Natural killer cell treated with Interleukin-12 subunit alpha and Interleukin-12 subunit beta and Interleukin-15 and Interleukin-18, amount 100 ng/mL, for 72 hours (primary cell): ENCODE measurements around the gene ARL5C. TPM values are rescaled to one million over a fixed set of nuclear protein-coding genes. Genes with fewer than 3 reads are reported as not detected.

ENCODE experiments used
- ATAC-seq, 2 donors: fragments of 150-1000 bp; cut with Tn5 transposase in 1 of 2; sonication (Bioruptor Pico), chemical (Tn5 transposase) in 1 of 2; 2 replicates each; pipeline ENCODE4 v1.10.0; 2021
- DNase-seq: peaks from one replicate; pipeline ENCODE4 v3.0.0; 2022; ENCODE audit warnings: low spot score
- H3K27ac Mint-ChIP-seq, 2 donors: 1 replicate in 1 of 2; 2 replicates in 1 of 2; pipeline ENCODE4 v1.8.0; 2022; ENCODE audit warnings: mixed read lengths in 2 of 2, mild to moderate bottlenecking in 1 of 2, moderate library complexity in 1 of 2
- H3K27me3 Mint-ChIP-seq, 2 donors: 1 replicate in 1 of 2; 2 replicates in 1 of 2; pipeline ENCODE4 v1.8.0; 2022; ENCODE audit warnings: mixed read lengths in 2 of 2
- H3K36me3 Mint-ChIP-seq: one replicate; pipeline ENCODE4 v1.8.0; 2022; ENCODE audit warnings: mixed read lengths
- H3K4me1 Mint-ChIP-seq, 2 donors: 1 replicate in 1 of 2; 2 replicates in 1 of 2; pipeline ENCODE4 v1.8.0; 2022; ENCODE audit warnings: low read depth in 2 of 2, mixed read lengths in 2 of 2, mild to moderate bottlenecking in 1 of 2
- H3K4me3 Mint-ChIP-seq: one replicate; pipeline ENCODE4 v1.8.0; 2022; ENCODE audit warnings: mixed read lengths
- H3K9me3 Mint-ChIP-seq: 2 replicates; pipeline ENCODE4 v1.8.0; 2022; ENCODE audit warnings: mixed read lengths
- total RNA-seq, 2 donors: library from RNA; stranded (reverse); gene quantifications; one replicate each; pipeline ENCODE4 v1.2.3, GENCODE V29; 2022

Gene ARL5C
- not detected for total RNA-seq

GRCh38 chr17:39165841-39166349 lies at the start of gene ARL5C:
ARL5C (minus strand) TSS chr17:39166161; CDS start chr17:39165760, 401 bp downstream.
- Mint-ChIP-seq H3K27ac (peak within 1 kb of the TSS; percentile 54 to 78), H3K4me1 (peaks cover 27 to 35% of the 10 kb centered on the region in 2 donors)

GRCh38 chr17:39213852-39214251 lies 47.9 kb upstream of the ARL5C start:
- no peak for ATAC-seq
- Mint-ChIP-seq H3K4me1 (no peaks in the 10 kb centered on the region), H3K4me3 (no peak overlapping the region), H3K27me3 (peaks cover 9 to 14% of the 10 kb centered on the region in 2 donors), H3K27ac (no peak overlapping the region), H3K9me3 (no peaks in the 10 kb centered on the region), H3K36me3 (no peaks in the 10 kb centered on the region)
- no peak for DNase-seq

More at GRCh38 chr17:39165841-39166349, at the start of gene ARL5C:
- DNase-seq = no peak
- no peaks in the 10 kb centered on the region for H3K9me3 Mint-ChIP-seq
- ATAC-seq = no peak
- peak within 1 kb of the TSS; percentile 94 for H3K4me3 Mint-ChIP-seq
- no peaks in the 10 kb centered on the region for H3K27me3 Mint-ChIP-seq
- no peaks in the 10 kb centered on the region for H3K36me3 Mint-ChIP-seq

- Mint-ChIP-seq H3K27me3 (peaks cover 9 to 12% of the 10 kb centered on the region in 2 donors), H3K4me3 (no peak overlapping the region), H3K27ac (no peak overlapping the region), H3K9me3 (no peaks in the 10 kb centered on the region), H3K36me3 (no peaks in the 10 kb centered on the region), H3K4me1 (no peaks in the 10 kb centered on the region)
- DNase-seq (no peak), ATAC-seq (no peak)
Measured at GRCh38 chr17:39212841-39213480, 47.0 kb upstream of the ARL5C start.

GRCh38 chr17:39212195-39212810 lies 46.3 kb upstream of the ARL5C start:
- no peak overlapping the region for H3K27ac Mint-ChIP-seq
- H3K4me1 Mint-ChIP-seq = no peaks in the 10 kb centered on the region
- H3K27me3 Mint-ChIP-seq = peaks cover 9 to 12% of the 10 kb centered on the region in 2 donors
- ATAC-seq (no peak), DNase-seq (no peak)
- H3K9me3 Mint-ChIP-seq = no peaks in the 10 kb centered on the region
- no peaks in the 10 kb centered on the region for H3K36me3 Mint-ChIP-seq
- H3K4me3 Mint-ChIP-seq = no peak overlapping the region

GRCh38 chr17:39210093-39210434 lies 44.1 kb upstream of the ARL5C start:
- H3K4me3 Mint-ChIP-seq = no peak overlapping the region
- H3K36me3 Mint-ChIP-seq = peaks cover under 1% of the 10 kb centered on the region
- no peak for DNase-seq
- H3K4me1 Mint-ChIP-seq = no peaks in the 10 kb centered on the region
- no peak for ATAC-seq
- H3K27me3 Mint-ChIP-seq = no peaks in the 10 kb centered on the region
- no peaks in the 10 kb centered on the region for H3K9me3 Mint-ChIP-seq
- no peak overlapping the region for H3K27ac Mint-ChIP-seq

GRCh38 chr17:39209317-39210092 lies 43.5 kb upstream of the ARL5C start:
- Mint-ChIP-seq H3K36me3 (peaks cover 6% of the 10 kb centered on the region), H3K27ac (no peak overlapping the region), H3K27me3 (no peaks in the 10 kb centered on the region), H3K4me3 (peak overlapping the region; percentile 20), H3K9me3 (no peaks in the 10 kb centered on the region), H3K4me1 (no peaks in the 10 kb centered on the region)
- ATAC-seq (peak; percentile 75 to 76), DNase-seq (no peak)

- no peak for DNase-seq
- Mint-ChIP-seq H3K27ac (no peak overlapping the region), H3K4me3 (peak overlapping the region; percentile 20), H3K36me3 (peaks cover 11% of the 10 kb centered on the region), H3K27me3 (no peaks in the 10 kb centered on the region), H3K4me1 (peaks cover 0 to 2% of the 10 kb centered on the region in 2 donors), H3K9me3 (no peaks in the 10 kb centered on the region)
- ATAC-seq = no peak
Measured at GRCh38 chr17:39208893-39209292, 42.9 kb upstream of the ARL5C start.

- ATAC-seq = no peak
- H3K4me3 Mint-ChIP-seq = no peak overlapping the region
- H3K4me1 Mint-ChIP-seq = peaks cover 0 to 2% of the 10 kb centered on the region in 2 donors
- H3K27me3 Mint-ChIP-seq = no peaks in the 10 kb centered on the region
- H3K36me3 Mint-ChIP-seq = peaks cover 17% of the 10 kb centered on the region
- no peak for DNase-seq
- H3K27ac Mint-ChIP-seq = peak overlapping the region in 1 of 2 donors; percentile 33
- no peaks in the 10 kb centered on the region for H3K9me3 Mint-ChIP-seq
Measured at GRCh38 chr17:39208136-39208535, 42.2 kb upstream of the ARL5C start.

- H3K4me3 Mint-ChIP-seq = no peak overlapping the region
Measured at GRCh38 chr17:39205112-39205526, 39.2 kb upstream of the ARL5C start.

GRCh38 chr17:39204245-39204644 lies 38.3 kb upstream of the ARL5C start:
- Mint-ChIP-seq H3K27ac (peak overlapping the region; percentile 31 to 57), H3K36me3 (peaks cover 38% of the 10 kb centered on the region)

More at GRCh38 chr17:39205112-39205526, 39.2 kb upstream of the ARL5C start:
- H3K27ac Mint-ChIP-seq = peak overlapping the region; percentile 31 to 57
- no peak for DNase-seq
- peaks cover 21 to 23% of the 10 kb centered on the region in 2 donors for H3K4me1 Mint-ChIP-seq
- no peaks in the 10 kb centered on the region for H3K9me3 Mint-ChIP-seq
- H3K27me3 Mint-ChIP-seq = no peaks in the 10 kb centered on the region
- no peak for ATAC-seq
- H3K36me3 Mint-ChIP-seq = peaks cover 38% of the 10 kb centered on the region

GRCh38 chr17:39200957-39201510 lies 35.1 kb upstream of the ARL5C start:
- Mint-ChIP-seq H3K9me3 (no peaks in the 10 kb centered on the region), H3K4me3 (peak overlapping the region; percentile 94), H3K27ac (peak overlapping the region; percentile 98 to 100), H3K36me3 (peaks cover 38% of the 10 kb centered on the region), H3K27me3 (no peaks in the 10 kb centered on the region), H3K4me1 (peaks cover 30 to 37% of the 10 kb centered on the region in 2 donors)
- ATAC-seq (no peak), DNase-seq (no peak)

More at GRCh38 chr17:39204245-39204644, 38.3 kb upstream of the ARL5C start:
- peaks cover 30 to 32% of the 10 kb centered on the region in 2 donors for H3K4me1 Mint-ChIP-seq
- H3K4me3 Mint-ChIP-seq = no peak overlapping the region
- DNase-seq (no peak), ATAC-seq (no peak)
- H3K27me3 Mint-ChIP-seq = no peaks in the 10 kb centered on the region
- H3K9me3 Mint-ChIP-seq = no peaks in the 10 kb centered on the region

- peak within 1 kb of the TSS; percentile 98 to 100 for H3K27ac Mint-ChIP-seq
- H3K4me3 Mint-ChIP-seq = peak within 1 kb of the TSS; percentile 94
- no peaks in the 10 kb centered on the region for H3K9me3 Mint-ChIP-seq
- peaks cover 30 to 40% of the 10 kb centered on the region in 2 donors for H3K4me1 Mint-ChIP-seq
- H3K27me3 Mint-ChIP-seq = no peaks in the 10 kb centered on the region
- DNase-seq = peak; percentile 86
- peak; percentile 81 to 89 for ATAC-seq
- peaks cover 38% of the 10 kb centered on the region for H3K36me3 Mint-ChIP-seq
Measured at GRCh38 chr17:39200070-39200879, 34.3 kb upstream of the ARL5C start, which contains the start of gene RPL19. RPL19 (plus strand) TSS chr17:39200283; CDS start chr17:39200345, 62 bp downstream.

- no peaks in the 10 kb centered on the region for H3K9me3 Mint-ChIP-seq
- DNase-seq (peak; percentile 90), ATAC-seq (peak; percentile 74 to 83)
- peaks cover 34% of the 10 kb centered on the region for H3K36me3 Mint-ChIP-seq
- H3K4me1 Mint-ChIP-seq = peaks cover 30 to 40% of the 10 kb centered on the region in 2 donors
- H3K27ac Mint-ChIP-seq = peak overlapping the region; percentile 98 to 100
- no peaks in the 10 kb centered on the region for H3K27me3 Mint-ChIP-seq
- peak overlapping the region; percentile 94 for H3K4me3 Mint-ChIP-seq
Measured at GRCh38 chr17:39199820-39200069, 33.8 kb upstream of the ARL5C start.
